Stromal cell of bone marrow (primary cell): ENCODE measurements around the gene ADGB.
"Not testable (repeated sequence)": the region's sequence is repeated elsewhere in the genome, so short reads cannot be mapped to it uniquely, and the experiment has no call there.

Source experiments
- DNase-seq: peaks from one replicate; pipeline ENCODE4 v3.0.0-alpha.2; 2012; ENCODE audit warnings: low read depth

Gene ADGB

DNA sequence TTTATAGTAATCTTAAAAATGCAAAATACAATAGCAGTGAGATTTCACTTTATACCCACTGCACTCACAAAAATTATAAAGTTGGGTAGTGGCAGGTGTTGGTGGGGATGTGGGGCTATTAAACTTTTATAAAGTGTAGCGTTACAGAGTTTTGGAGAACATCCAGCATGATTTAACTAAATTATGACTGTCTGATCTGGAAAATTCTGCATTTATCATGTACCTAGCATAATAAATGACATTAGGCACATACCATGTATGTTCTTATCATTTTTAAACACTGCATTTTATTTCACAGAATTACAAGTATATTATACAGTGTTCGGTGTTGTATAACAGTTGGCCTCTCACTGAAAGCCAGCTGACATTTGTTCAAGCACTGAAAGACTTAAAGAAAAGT, 169.9 kb downstream of the ADGB start:
- DNase-seq = no peak

DNA sequence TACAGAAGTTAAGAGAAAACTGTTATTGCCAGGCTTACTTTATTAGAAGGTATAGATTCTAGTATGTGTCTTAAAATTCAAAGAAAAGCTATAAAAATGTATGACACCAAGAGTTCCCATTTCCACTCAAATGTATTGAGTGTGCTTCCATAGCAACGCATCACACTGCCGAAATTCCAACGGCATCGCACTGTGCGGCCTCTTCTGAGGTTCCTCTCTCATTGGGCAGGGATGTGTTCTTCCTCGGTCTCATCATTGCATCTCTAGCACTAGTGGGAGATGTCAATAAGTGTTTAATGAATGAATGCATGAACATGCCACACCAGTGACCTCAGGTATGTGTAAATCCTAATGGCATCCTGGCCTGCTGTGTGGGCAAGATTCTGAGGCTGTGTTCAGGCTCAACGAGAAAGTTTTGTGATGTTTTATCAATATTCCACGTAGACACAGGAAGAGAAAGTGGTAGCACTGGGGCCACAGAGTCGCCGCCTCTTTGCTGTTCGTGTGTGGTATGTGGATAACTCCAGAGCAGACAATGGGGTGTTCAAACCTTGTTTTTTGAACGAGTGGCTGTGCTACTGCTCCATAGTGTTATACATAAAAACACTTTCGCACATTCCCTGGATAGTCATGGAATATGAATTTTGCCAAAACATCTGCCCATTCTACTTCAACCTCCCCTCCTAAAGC, 171.6 kb downstream of the ADGB start:
- no peak for DNase-seq

DNA sequence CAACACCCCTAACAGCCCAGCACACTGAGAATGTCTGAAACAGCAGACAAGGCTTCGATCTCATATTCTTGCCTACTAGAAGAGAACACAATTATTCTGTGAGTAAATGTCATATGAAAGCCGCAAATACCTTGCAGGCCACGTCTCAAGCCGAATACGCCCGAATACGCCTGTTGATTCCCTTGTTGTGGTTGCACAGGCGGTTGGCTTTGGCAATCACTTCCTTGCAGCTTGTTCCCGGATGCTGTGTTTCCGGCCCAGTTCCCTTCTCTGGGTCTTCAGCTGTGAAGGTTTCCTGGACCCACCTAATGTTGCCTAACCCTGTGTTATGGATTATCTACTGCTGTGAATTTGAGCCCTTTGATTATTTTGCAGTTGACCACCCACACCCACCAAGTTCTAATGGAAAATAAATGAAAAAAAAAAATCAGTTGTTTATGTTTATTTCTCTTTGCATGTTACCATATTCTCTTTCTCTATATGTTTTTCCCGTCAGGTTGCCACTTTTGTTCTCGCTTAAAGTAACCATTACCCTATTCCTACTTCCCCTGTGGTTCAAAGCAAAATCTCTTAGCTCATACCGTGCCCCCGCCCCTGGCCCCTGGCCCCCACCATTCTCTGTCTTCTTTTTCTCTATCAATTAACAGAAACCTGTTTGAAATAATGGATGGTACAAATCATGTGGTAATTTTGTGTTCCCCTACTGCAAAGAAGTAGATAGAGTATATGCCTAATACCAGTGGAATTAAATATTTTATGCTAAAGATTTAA, 172.4 kb downstream of the ADGB start:
- no peak for DNase-seq

DNA sequence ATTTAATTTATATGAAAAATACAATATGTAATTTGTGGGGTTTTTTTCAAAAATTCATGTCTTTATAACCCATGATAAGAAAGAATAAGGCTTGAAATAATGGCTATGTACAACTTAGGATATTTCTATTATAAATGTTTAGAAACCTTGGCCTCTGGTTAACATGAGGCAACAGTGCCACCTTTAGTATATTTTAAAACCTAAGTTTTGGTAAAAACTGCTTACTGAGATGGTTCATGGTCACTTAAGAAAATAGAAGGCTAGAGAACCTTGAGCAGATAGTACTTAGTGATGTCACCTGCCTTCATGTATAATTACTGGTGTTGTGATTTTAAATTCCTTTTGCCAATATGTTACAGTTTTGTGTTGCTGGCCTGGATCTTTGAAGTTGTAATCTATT, 176.4 kb downstream of the ADGB start:
- DNase-seq = no peak

DNA sequence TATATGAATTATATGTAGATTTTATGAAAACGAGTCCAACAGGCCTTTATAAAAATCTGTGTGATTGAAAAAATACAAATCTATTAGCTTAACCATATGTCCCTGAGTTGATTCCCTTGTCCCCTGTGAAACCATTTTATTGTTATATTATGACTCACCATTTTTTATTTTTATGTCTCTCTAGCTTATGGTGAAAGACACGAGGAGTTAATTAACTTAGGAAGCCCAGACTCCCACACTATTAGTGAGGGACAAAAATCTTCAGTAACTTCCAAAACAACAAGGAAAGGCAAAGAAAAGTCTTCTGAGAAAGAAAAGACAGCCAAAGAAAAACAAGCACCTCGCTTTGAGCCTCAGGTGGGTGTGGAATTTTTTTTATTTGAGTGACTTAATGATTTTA, 183.1 kb downstream of the ADGB start:
- no peak for DNase-seq

DNA sequence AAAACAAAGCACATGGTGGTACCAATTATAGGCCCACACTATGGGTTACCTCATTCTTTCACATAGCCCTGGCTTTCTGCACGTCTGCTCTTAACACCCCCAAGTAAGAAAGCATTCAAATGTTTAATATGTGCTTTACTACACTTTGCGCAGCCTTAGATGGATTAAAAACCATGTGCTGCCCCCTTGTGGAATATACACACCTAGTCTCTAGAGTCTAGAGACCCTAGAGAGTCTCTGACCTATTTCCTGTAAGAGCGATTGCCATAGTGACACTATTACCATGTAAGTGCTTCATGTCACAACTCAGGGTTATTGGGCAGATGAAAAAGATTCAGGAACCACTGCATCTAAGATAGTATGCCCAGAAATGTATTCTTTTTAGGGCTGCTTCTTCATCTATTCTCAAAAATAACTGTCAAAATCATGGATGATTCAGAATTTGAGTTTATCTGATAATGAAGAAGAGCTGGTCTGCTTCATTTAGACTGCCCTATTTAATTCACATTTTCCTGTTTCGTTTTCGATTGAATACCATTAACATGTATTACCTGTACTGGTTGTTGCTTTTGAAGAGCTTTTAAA, 186.3 kb downstream of the ADGB start:
- DNase-seq = no peak

DNA sequence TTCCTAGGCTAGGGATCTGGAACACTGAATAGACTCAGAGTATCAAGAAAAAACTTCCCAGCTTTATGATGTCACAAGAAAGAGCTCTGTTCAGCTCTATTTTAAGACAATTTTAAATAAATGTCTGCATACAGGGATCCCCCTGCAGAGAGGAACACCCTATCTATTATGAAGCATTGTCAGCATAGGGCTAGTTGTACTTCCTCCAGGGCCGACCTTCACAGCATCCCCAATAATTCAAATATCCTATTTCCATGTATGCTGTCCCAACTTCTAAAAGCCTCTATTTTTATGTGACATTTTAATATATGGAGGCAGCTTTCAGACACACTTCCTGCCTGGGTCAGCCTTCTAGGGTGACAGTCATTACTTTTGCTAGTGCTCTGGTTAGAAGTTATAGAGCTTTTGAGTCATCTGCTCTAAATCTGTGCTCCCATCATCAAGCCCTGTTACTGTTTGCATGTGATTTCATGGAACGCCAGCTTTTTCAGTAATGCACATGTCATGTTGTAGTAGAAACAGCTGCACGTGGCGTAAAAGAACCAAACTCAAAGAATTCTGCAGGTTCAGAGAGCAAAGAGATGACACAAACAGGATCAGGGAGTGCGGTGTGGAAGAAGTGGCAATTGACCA, 189.2 kb downstream of the ADGB start:
- no peak for DNase-seq

DNA sequence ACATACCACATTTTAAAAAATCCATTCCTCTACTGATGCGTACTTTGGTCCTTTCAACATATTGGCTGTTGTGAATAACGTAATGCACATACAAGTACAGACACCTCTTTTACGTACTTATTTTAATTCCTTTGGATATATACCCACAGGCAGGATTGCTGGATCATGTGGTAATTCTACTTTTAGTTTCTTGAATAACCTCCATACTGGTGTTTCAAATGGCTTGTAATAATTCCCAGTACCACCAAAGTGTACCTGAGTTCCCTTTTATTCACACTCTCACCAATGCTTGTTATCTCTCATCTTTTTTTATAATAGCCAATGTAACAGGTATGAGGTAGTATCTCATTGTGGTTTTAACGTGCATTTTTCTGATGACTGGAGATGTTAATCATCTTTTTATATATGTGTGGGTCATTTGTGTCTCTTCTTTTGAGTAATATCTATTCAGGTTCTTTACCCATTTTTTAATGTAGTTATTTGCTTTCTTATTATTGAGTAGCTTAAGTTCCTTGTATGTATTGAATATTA, 191.9 kb downstream of the ADGB start:
- DNase-seq = no peak

DNA sequence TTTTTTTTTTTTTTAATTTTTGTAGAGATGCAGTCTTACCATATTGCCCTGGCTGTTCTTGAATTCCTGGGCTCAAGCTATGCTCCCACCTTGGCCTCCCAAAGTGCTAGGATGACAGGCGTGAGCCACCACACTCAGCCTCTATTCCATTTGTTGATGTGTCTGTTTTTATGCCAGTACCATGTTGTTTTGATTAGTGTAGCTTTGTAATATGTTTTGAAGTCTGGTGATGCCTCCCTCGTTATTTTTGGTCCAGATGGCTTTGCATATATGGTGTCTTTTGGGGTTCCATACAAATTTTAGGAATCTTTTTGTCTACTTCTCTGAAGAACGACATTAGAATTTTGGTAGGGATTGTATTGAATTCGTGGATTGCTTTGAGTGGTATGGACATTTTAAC, 193.2 kb downstream of the ADGB start:
- no peak for DNase-seq

DNA sequence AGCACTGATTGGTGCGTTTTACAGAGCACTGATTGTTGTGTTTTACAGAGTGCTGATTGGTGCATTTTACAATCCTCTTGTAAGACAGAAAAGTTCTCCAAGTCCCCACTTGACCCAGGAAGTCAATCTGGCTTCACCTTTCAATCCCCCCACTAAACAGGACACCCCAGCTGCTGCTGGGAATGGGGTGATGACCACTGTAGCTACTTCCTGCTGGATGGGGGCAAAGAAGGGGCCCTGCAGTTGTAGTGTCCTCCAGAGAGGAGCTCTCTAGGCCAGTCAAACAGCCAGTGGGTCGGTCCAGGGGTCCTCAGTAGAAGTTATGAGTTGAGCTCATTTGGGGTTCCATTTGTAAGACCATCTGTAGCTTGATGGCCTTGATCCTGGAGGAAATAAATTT, 194.4 kb downstream of the ADGB start:
- DNase-seq = not testable (repeated sequence)

DNA sequence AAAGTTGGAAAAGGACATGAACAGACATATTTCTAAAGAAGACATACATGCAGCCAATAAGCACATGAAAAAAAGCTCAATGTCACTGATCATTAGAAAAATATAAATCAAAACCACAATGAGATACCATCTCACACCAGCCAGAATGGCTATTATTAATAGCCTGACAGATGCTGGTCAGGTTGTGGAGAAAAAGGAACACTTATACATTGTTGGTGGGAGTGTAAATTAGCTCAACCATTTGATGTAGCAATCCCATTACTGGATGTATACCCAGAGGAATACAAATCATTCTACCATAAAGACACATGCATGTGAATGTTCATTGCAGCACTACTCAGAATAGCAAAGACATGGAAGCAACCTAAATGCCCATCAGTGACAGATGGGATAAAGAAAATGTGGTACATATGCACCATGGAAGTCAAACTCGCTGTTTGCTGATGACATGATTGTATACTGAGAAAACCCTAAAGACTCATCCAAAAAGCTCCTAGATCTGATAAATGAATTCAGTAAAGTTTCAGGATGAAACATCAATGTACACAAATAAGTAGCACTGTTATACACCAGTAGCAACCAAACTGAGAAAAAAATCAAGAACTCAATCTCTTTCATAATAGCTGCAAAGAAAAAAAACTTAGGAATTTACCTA, 196.8 kb downstream of the ADGB start:
- no peak for DNase-seq

DNA sequence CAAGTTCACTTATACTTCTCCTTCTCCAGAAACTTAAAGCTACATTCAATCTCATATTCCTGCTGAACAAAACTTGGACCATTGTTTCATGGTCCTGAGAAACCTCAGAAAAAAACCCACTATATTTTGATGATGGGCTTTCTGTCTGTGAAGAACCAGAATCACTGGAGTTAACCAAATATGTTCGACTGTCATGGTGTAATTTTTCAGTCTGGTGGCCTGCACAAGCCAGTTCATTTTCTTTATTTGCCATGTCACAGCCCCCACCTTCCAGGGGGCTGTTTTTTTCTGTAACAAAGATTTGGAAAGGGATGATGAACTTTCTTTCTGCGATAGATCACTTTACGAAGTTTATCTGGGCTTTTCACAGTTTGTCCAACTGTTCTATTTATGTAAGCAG, 204.4 kb downstream of the ADGB start:
- DNase-seq = not testable (repeated sequence)

DNA sequence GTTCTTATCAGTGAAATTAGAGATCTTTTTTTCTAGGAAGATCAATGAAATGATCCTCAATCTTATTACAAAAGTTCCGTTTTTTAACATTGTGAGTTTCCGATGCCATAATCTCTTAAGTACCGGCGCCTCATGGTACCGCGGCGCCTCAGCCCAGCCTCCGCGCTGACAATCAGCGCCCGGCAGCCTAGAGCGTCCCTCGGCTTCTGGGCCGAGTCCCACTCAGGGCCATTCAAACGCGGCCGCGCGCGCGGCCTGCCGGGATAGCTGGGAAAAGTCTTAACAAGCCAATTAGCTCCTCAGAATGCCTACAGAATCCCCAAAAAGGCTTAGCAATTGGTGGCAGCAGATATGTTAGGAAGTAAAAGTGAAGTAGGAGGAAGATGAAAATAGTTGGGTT, 204.8 kb downstream of the ADGB start:
- DNase-seq = no peak

DNA sequence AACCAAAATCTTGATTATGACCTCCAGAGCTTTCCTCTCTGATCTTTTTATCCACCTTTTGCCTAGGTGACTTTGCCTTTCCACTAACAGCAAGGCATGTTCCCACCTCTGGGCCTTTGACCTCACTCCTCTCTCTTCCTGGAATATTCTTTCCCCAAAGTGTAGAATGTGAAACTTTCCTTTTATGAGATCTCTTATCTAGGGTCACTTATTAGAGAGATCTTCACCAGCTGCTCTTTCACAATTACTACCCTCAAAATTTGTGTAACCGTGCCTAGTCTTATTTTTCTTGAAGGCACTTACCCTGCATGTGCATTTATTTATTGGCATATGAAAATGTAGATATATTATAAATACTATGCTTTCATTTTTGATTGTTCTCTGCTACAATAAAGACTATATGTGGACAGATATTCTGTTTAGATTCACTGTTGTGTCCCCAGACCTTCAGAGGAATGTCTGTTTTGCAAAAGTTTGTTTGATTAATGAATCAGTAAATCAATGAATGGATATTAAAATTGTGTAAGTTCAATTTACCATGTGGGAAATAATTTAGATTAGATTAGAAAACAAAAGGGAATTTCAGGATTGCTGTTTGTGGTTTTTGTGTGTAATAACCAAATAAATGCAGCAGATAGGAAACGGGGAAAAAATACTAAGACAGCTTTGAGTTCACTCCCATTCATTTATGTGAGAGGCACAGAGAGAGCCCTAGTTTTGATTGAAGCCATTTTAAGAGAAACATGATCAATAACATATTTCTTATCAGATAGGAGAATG, 207.0 kb downstream of the ADGB start:
- no peak for DNase-seq

DNA sequence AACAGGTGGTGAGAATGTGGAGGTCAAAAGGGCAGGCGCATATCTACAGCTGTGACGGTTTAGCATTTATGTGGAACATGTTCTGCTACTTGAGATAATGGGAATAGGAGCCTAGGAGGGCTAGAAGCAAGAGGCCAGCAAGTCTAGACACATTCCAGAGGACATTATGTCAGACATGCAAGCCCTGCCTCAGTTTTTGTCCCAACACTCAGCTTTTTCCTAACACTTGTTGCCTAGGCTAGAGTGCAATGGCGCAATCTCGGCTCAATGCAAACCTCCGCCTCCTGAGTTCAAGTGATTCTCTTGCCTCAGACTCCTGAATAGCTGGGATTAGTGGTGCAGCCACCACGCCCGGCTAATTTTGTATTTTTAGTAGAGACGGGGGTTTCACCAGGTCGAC, 210.2 kb downstream of the ADGB start:
- DNase-seq = not testable (repeated sequence)

DNA sequence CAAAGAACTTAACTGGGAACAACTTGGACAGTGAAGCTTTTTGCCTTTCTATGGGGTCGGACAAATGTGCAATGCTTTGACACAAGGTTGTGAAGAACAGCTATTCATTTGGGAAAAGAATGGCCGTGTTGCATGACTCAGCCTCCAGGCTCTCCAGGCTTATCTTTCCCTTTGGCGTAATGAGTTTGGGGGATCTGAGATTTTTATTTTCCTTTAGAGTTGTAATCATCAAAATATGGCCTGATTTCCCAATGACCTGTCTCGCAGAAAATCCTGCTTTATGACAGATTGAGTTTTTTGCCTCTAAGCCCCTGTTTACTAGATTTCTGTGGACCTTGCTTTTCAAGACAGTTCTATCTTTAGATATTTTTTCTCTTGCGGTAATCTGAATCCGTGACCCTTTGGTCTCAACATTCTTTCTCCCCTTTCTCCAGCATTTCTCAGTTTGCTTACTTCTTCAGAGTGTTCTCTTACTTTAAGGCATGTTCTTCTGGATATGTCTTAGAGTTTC, 214.1 kb downstream of the ADGB start:
- not testable (repeated sequence) for DNase-seq

DNA sequence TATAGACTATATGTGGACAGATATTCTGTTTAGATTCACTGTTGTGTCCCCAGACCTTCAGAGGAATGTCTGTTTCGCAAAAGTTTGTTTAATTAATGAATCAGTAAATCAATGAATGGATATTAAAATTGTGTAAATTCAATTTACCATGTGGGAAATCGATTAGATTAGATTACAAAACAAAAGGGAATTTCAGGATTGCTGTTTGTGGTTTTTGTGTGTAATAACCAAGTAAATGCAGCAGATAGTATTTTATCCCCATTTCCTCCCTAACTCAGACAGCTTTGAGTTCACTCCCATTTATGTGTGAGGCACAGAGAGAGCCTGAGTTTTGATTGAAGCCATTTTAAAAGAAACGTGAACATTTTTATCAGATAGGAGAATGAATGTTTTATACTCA, 214.8 kb downstream of the ADGB start:
- DNase-seq = no peak

DNA sequence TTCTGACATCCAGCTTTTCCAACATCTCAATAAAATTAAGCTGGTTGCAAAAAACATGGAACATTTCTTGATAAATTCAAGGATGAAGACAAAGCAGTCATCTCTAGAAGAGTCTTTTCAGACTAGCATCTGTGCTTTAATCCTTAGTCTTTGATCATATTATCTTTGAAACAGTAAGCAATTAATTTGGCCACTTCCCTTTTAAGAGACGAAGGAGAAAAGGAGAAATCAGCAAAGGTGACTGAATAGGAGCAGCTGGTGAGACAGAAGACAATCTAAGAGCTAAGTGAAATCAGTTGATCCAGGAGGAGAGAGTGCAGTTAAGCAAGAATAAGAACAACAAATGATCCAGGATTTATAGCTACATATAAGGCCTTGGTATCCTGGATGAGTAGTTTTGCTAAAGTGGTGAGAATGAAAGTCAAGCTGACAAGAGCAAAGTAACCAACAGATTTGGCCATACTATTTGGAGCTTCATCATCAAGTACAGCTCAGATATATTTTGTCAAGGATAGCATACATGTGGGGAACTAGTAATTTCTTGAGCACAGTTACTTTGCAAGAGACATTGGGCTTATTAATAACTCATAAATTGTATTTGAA, 215.5 kb downstream of the ADGB start:
- no peak for DNase-seq

DNA sequence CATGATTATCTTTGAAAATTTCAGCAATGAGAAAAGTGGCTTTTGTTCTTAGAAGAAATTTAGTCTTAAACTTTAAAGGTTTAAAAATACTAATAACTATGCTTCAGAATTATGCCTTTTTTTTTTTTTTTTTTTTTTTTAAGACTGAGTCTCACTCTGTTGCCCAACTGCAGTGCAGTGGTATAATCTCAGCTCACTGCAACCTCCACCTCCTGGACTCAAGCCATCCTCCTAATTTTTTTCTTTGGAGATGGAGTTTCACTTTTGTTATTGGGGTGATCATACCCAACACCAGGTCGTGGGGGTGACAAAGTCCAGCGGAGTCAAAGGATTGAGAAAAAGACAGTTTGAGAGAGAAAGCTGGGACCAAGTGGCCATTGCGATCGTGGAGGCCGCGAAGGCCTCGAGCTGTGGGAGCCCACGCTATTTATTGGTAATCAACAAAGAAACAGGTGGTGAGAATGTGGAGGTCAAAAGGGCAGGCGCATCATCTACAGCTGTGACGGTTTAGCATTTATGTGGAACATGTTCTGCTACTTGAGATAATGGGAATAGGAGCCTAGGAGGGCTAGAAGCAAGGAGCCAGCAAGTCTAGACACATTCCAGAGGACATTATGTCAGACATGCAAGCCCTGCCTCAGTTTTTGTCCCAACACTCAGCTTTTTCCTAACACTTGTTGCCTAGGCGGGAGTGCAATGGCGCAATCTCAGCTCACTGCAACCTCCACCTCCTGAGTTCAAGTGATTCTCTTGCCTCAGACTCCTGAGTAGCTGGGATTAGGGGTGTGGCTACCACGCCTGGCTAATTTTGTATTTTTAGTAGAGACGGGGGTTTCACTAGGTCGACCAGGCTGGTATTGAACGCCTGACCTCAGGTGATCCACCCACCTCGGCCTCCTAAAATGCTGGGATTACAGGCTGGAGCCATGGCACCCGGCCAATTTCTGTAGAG, 217.0 kb downstream of the ADGB start:
- not testable (repeated sequence) for DNase-seq
